ENCODE data around the gene BRDT. TPM values are rescaled to one million over a fixed set of nuclear protein-coding genes. Genes with fewer than 3 reads are reported as not detected.

The BRDT gene
- total RNA-seq, result not detected in 2 replicates

GRCh38 chr1:91949356-91949699 lies at the start of gene BRDT:
TSS of gene BRDT (plus strand) at chr1:91949401. CDS start at chr1:91962755, 13,354 bp downstream.

Other genes starting within 250 kb of the BRDT start
- 94.3 and 94.7 TPM in 2 replicates for gene TGFBR3, start 63.2 kb upstream of the BRDT start, total RNA-seq
- 0.19 and 0.24 TPM in 2 replicates for gene EPHX4, start 80.6 kb downstream of the BRDT start, total RNA-seq
- gene SETSIP, start 126.0 kb downstream of the BRDT start, total RNA-seq, result not detected in 2 replicates
- 2.1 and 3.3 TPM in 2 replicates for gene BTBD8, start 130.9 kb downstream of the BRDT start, total RNA-seq

Measured in cardiac ventricle fibroblast (primary cell).